CD4-positive, CD25-positive, alpha-beta regulatory T cell (primary cell): ENCODE measurements around the gene TAF10. TPM values are rescaled to one million over a fixed set of nuclear protein-coding genes. Genes with fewer than 3 reads are reported as not detected.

Source experiments
- ATAC-seq, 2 donors: fragments of 150-1000 bp; cut with Tn5 transposase; one replicate each; pipeline ENCODE4 v1.10.0; 2021; ENCODE audit warnings: low read depth in 2 of 2, moderate number of reproducible peaks in 2 of 2, moderate library complexity in 1 of 2
- DNase-seq, 3 donors: peaks; one replicate each; pipeline versions ENCODE4 v3.0.0 to v3.0.0-alpha.2; 2012 to 2022; ENCODE audit warnings: mixed read lengths in 1 of 3
- H3K27ac ChIP-seq: one replicate; pipeline ENCODE4 v1.7.0; 2013; ENCODE audit warnings: mild to moderate bottlenecking, low read length; ENCODE audit not compliant: insufficient read depth, poor library complexity, severe bottlenecking
- H3K27me3 ChIP-seq: one replicate; pipeline ENCODE4 v1.7.0; 2013; ENCODE audit warnings: low read length; ENCODE audit not compliant: control insufficient read depth, insufficient read depth
- H3K36me3 ChIP-seq: one replicate; pipeline ENCODE4 v1.7.0; 2013; ENCODE audit warnings: mild to moderate bottlenecking, low read length, moderate library complexity; ENCODE audit not compliant: control insufficient read depth, insufficient read depth
- H3K4me1 ChIP-seq: 2 replicates; pipeline ENCODE4 v1.7.0; 2013; ENCODE audit warnings: mild to moderate bottlenecking, low read length; ENCODE audit not compliant: insufficient read depth, control insufficient read depth, poor library complexity, severe bottlenecking
- H3K4me3 ChIP-seq: one replicate; pipeline ENCODE4 v1.7.0; 2013; ENCODE audit warnings: low read depth, mild to moderate bottlenecking, low read length, moderate library complexity
- H3K9me3 ChIP-seq, 2 experiments: 1 replicate in 1 of 2; 2 replicates in 1 of 2; pipeline ENCODE4 v1.7.0; 2013; ENCODE audit warnings: low read length in 2 of 2, mild to moderate bottlenecking in 1 of 2, moderate library complexity in 1 of 2; ENCODE audit not compliant: control insufficient read depth in 2 of 2
- H3K27ac Mint-ChIP-seq, 3 donors: one replicate each; pipeline ENCODE4 v1.8.0; 2020 to 2022; ENCODE audit warnings: mild to moderate bottlenecking in 3 of 3, mixed read lengths in 3 of 3, moderate library complexity in 2 of 3
- H3K27me3 Mint-ChIP-seq: one replicate; pipeline ENCODE4 v1.8.0; 2022; ENCODE audit warnings: mild to moderate bottlenecking, mixed read lengths
- H3K36me3 Mint-ChIP-seq: one replicate; pipeline ENCODE4 v1.8.0; 2020; ENCODE audit warnings: mixed read lengths
- H3K4me1 Mint-ChIP-seq, 4 donors: one replicate each; pipeline ENCODE4 v1.8.0; 2020 to 2022; ENCODE audit warnings: mixed read lengths in 4 of 4, mild to moderate bottlenecking in 1 of 4
- H3K4me3 Mint-ChIP-seq, 4 donors: one replicate each; pipeline ENCODE4 v1.8.0; 2020 to 2022; ENCODE audit warnings: mild to moderate bottlenecking in 4 of 4, mixed read lengths in 4 of 4, moderate library complexity in 3 of 4
- H3K9me3 Mint-ChIP-seq, 7 donors: one replicate each; pipeline ENCODE4 v1.8.0; 2020 to 2022; ENCODE audit warnings: mixed read lengths in 7 of 7, mild to moderate bottlenecking in 3 of 7, moderate library complexity in 2 of 7
- polyA plus RNA-seq, 4 donors: library from polyadenylated mRNA; unstranded; fragments of 300-500 nt; fragmentation: Illumina TruSeq; gene quantifications; one replicate each; pipeline ENCODE4 v1.2.3, GENCODE V29; 2021
- total RNA-seq: library from RNA; stranded (reverse); gene quantifications from one replicate; pipeline ENCODE4 v1.2.3, GENCODE V29; 2022

Gene TAF10
- total and polyA plus RNA-seq, 5 donors from 2014 or later, result 125 to 386 (median 259) TPM

DNA sequence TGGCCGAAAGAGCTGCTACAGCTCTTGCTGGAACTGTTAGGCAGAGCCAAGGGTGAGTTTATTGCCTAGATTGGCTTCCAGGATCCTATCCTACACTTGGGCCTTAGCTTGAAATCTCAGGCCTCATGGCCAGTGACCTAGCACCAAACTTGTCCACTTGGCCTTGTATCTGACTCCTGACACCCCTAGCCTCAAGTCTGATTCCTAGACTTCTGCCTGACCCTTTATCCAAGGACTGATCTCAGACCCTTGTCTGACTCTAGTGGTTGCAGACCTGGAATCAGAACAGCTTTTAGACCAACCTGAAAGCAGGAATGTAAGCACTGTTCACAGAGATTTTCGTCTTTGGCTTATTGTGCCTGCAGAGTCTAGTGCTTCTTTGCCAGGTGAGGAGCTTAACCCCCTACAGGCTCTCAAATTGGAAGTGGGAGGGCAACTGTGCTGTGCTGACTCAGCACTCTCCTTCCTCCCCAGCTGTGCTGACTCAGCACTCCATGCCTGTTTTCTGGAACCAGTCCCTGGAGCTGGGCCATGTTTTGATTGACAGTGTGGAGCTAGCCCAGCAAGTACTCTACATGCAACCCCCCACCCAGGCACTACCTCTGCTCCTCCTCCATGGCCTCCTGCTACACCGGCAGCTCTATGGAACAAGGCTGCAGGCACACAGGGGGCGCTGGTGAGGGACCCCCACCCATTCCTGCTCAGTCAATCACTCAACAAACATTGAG, 43.7 kb downstream of the TAF10 start:
- Mint-ChIP-seq H3K4me3 (peak overlapping the region in 1 of 4 donors; percentile 6), H3K27me3 (no peaks in the 10 kb centered on the region), H3K9me3 (no peaks in the 10 kb centered on the region), H3K4me1 (peaks cover 0 to 10% (median 5%) of the 10 kb centered on the region in 4 donors), H3K27ac (peak overlapping the region in 2 of 3 donors; percentile 33 to 52), H3K36me3 (peaks cover 42% of the 10 kb centered on the region)
- Histone ChIP-seq H3K9me3 (no peaks in the 10 kb centered on the region), H3K36me3 (no peaks in the 10 kb centered on the region), H3K4me1 (no peaks in the 10 kb centered on the region), H3K27me3 (no peaks in the 10 kb centered on the region), H3K4me3 (no peak overlapping the region), H3K27ac (no peak overlapping the region)
- ATAC-seq (no peak), DNase-seq (no peak)

- Mint-ChIP-seq H3K9me3 (no peaks in the 10 kb centered on the region), H3K4me1 (peaks cover 0 to 10% (median 2%) of the 10 kb centered on the region in 4 donors), H3K27ac (no peak overlapping the region), H3K4me3 (no peak overlapping the region), H3K27me3 (no peaks in the 10 kb centered on the region), H3K36me3 (peaks cover 40% of the 10 kb centered on the region)
- Histone ChIP-seq H3K4me1 (no peaks in the 10 kb centered on the region), H3K36me3 (no peaks in the 10 kb centered on the region), H3K4me3 (no peak overlapping the region), H3K27me3 (no peaks in the 10 kb centered on the region), H3K27ac (no peak overlapping the region), H3K9me3 (no peaks in the 10 kb centered on the region)
- ATAC-seq (no peak), DNase-seq (no peak)
These were observed 44.7 kb downstream of the TAF10 start for GRCh38 chr11:6567371-6567745.

GRCh38 chr11:6566704-6567370, 45.2 kb downstream of the TAF10 start:
- H3K36me3 Mint-ChIP-seq, result peaks cover 44% of the 10 kb centered on the region
- peaks cover 0 to 10% (median 2%) of the 10 kb centered on the region in 4 donors for H3K4me1 Mint-ChIP-seq
- Histone ChIP-seq H3K4me1 (no peaks in the 10 kb centered on the region), H3K4me3 (no peak overlapping the region), H3K36me3 (no peaks in the 10 kb centered on the region), H3K27me3 (no peaks in the 10 kb centered on the region), H3K9me3 (no peaks in the 10 kb centered on the region), H3K27ac (no peak overlapping the region)
- no peak for ATAC-seq
- no peaks in the 10 kb centered on the region for H3K9me3 Mint-ChIP-seq
- H3K27ac Mint-ChIP-seq, result no peak overlapping the region
- no peak overlapping the region for H3K4me3 Mint-ChIP-seq
- DNase-seq, result no peak
- H3K27me3 Mint-ChIP-seq, result no peaks in the 10 kb centered on the region

GRCh38 chr11:6565988-6566703, 45.9 kb downstream of the TAF10 start:
- H3K27ac ChIP-seq, result no peak overlapping the region
- peaks cover 0 to 10% (median 2%) of the 10 kb centered on the region in 4 donors for H3K4me1 Mint-ChIP-seq
- ATAC-seq, result no peak
- no peak overlapping the region for H3K4me3 Mint-ChIP-seq
- no peaks in the 10 kb centered on the region for H3K27me3 ChIP-seq
- no peak for DNase-seq
- no peaks in the 10 kb centered on the region for H3K36me3 ChIP-seq
- no peaks in the 10 kb centered on the region for H3K27me3 Mint-ChIP-seq
- H3K27ac Mint-ChIP-seq, result no peak overlapping the region
- H3K4me3 ChIP-seq, result no peak overlapping the region
- no peaks in the 10 kb centered on the region for H3K9me3 ChIP-seq
- no peaks in the 10 kb centered on the region for H3K9me3 Mint-ChIP-seq
- H3K4me1 ChIP-seq, result no peaks in the 10 kb centered on the region
- peaks cover 47% of the 10 kb centered on the region for H3K36me3 Mint-ChIP-seq

DNA sequence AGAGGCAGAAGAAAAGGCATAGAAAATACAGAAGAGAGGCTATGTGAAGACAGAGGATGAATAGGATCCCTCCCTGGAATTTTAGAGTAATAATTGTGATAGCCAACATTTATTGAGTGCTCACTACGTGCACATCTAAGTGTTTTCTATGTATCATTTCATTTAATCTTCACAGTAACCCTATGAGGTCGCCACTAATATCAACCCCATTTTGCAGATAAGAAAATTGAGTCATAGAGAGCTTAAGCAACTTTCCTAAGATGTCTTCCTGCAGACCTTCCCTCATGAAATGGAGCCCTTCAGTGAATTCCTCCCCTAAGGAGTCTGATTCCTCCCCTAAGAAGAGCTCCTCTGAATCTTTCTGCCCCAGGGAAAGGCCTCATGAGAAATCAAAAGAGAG, 46.7 kb downstream of the TAF10 start:
- peak overlapping the region in 2 of 3 donors; percentile 5 to 10 for H3K27ac Mint-ChIP-seq
- H3K27me3 ChIP-seq, result no peaks in the 10 kb centered on the region
- no peaks in the 10 kb centered on the region for H3K9me3 Mint-ChIP-seq

GRCh38 chr11:6563667-6564066, 48.3 kb downstream of the TAF10 start:
- H3K36me3 ChIP-seq, result no peaks in the 10 kb centered on the region
- Mint-ChIP-seq H3K36me3 (peaks cover 54% of the 10 kb centered on the region), H3K4me3 (no peak overlapping the region), H3K4me1 (peaks cover 0 to 2% (median 0%) of the 10 kb centered on the region in 4 donors), H3K27ac (no peak overlapping the region), H3K9me3 (no peaks in the 10 kb centered on the region), H3K27me3 (no peaks in the 10 kb centered on the region)
- DNase-seq, result no peak
- H3K27ac ChIP-seq, result no peak overlapping the region
- no peaks in the 10 kb centered on the region for H3K9me3 ChIP-seq
- no peak for ATAC-seq
- no peaks in the 10 kb centered on the region for H3K4me1 ChIP-seq
- no peak overlapping the region for H3K4me3 ChIP-seq
- no peaks in the 10 kb centered on the region for H3K27me3 ChIP-seq

More for the DNA sequence above, 46.7 kb downstream of the TAF10 start:
- H3K4me1 ChIP-seq, result no peaks in the 10 kb centered on the region
- peaks cover 52% of the 10 kb centered on the region for H3K36me3 Mint-ChIP-seq
- ATAC-seq (no peak), DNase-seq (no peak)
- no peaks in the 10 kb centered on the region for H3K9me3 ChIP-seq
- no peaks in the 10 kb centered on the region for H3K27me3 Mint-ChIP-seq
- no peaks in the 10 kb centered on the region for H3K36me3 ChIP-seq
- H3K4me1 Mint-ChIP-seq, result peaks cover 0 to 10% (median 2%) of the 10 kb centered on the region in 4 donors
- no peak overlapping the region for H3K4me3 Mint-ChIP-seq
- no peak overlapping the region for H3K4me3 ChIP-seq
- no peak overlapping the region for H3K27ac ChIP-seq

GRCh38 chr11:6563121-6563619, 48.8 kb downstream of the TAF10 start:
- no peak overlapping the region for H3K27ac Mint-ChIP-seq
- no peaks in the 10 kb centered on the region for H3K27me3 Mint-ChIP-seq
- H3K4me1 Mint-ChIP-seq, result no peaks in the 10 kb centered on the region
- Histone ChIP-seq H3K4me1 (no peaks in the 10 kb centered on the region), H3K4me3 (no peak overlapping the region), H3K9me3 (no peaks in the 10 kb centered on the region), H3K27me3 (no peaks in the 10 kb centered on the region), H3K27ac (no peak overlapping the region), H3K36me3 (no peaks in the 10 kb centered on the region)
- DNase-seq (no peak), ATAC-seq (no peak)
- H3K36me3 Mint-ChIP-seq, result peaks cover 54% of the 10 kb centered on the region
- no peaks in the 10 kb centered on the region for H3K9me3 Mint-ChIP-seq
- H3K4me3 Mint-ChIP-seq, result no peak overlapping the region
